Retinal pigment epithelial cell (primary cell): ENCODE data around the gene SLC24A4.
A peak's percentile ranks its signal among the peaks of the same experiment; 100 is the strongest.

Experiments used
- DNase-seq: peaks from one replicate; pipeline ENCODE4 v3.0.0-alpha.2; 2010; ENCODE audit warnings: low read depth
- H3K4me3 ChIP-seq: 2 replicates; pipeline ENCODE4 v1.5.1; 2011; ENCODE audit warnings: mild to moderate bottlenecking, low read length, control low read depth, moderate library complexity
- TF ChIP-seq, protein P1 (sequence below): conservative IDR thresholded peaks from 2 replicates; pipeline ENCODE4 v1.5.1; 2011; ENCODE audit warnings: low read depth, low read length, control low read depth, inconsistent platforms

The SLC24A4 gene

DNA sequence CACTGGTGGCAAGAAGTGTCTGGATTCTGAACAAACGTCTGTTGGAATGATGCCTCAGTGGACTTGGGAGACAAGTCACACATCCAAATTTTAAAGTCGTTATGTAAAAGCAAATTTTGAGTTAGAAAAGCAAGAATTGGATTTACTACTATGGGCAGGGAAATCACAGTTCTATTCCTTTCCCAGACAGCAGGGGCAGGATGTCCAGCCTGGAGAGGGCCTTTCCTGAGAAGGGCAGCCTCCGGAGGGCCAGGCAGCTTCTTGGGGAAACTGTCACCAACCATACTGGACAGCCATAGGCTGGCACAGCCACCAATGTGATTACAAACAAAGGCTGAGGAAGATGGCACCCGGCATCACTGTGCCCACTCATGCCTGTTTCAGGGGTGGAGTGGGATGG is 11.1 kb downstream of the SLC24A4 start:
- TF ChIP-seq, protein P1, sequence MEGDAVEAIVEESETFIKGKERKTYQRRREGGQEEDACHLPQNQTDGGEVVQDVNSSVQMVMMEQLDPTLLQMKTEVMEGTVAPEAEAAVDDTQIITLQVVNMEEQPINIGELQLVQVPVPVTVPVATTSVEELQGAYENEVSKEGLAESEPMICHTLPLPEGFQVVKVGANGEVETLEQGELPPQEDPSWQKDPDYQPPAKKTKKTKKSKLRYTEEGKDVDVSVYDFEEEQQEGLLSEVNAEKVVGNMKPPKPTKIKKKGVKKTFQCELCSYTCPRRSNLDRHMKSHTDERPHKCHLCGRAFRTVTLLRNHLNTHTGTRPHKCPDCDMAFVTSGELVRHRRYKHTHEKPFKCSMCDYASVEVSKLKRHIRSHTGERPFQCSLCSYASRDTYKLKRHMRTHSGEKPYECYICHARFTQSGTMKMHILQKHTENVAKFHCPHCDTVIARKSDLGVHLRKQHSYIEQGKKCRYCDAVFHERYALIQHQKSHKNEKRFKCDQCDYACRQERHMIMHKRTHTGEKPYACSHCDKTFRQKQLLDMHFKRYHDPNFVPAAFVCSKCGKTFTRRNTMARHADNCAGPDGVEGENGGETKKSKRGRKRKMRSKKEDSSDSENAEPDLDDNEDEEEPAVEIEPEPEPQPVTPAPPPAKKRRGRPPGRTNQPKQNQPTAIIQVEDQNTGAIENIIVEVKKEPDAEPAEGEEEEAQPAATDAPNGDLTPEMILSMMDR, result no peak
- H3K4me3 ChIP-seq, result no peak overlapping the region
- DNase-seq, result no peak

DNA sequence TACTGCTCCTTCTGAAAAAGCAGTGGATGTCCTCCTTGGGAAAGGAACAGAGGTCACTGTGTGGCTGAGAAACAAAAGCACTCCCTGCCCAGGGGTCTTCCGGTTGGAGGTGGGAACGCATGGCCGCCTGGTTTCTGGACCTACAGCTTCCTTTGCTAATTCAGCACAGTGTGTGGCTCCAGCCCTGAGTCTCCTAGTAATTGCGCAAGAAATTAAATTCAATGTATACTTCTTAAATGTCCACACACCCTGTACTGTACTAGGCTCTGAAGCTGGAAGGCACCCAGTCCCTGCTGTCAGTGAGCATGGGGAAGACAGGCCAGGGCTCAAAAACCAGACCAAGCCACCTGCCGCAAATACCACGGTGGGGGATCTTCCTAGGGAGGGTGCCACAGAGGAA is 13.4 kb downstream of the SLC24A4 start:
- TF ChIP-seq, protein P1, result no peak
- H3K4me3 ChIP-seq, result no peak overlapping the region
- DNase-seq, result no peak

DNA sequence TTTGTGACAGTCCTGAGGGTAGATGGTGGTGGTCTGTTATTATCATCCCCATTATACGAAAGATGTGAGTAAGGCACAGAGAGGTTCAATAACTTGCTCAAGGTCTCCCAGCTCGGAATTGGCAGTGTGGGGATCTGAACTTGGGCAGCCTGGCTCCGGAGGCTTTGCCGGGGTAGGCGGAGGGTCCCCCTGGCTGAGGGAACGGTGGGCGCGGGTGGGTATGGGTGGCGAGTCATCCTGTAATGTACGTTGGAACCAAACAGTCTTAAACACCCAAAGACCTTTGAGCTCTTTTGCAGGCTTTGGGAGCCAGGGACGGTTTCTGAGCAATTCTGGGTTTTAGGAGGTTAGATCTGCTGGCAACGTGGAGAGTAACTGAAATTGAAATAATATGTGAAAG is 16.5 kb downstream of the SLC24A4 start:
- H3K4me3 ChIP-seq, result no peak overlapping the region
- TF ChIP-seq, protein P1, result no peak
- no peak for DNase-seq

DNA sequence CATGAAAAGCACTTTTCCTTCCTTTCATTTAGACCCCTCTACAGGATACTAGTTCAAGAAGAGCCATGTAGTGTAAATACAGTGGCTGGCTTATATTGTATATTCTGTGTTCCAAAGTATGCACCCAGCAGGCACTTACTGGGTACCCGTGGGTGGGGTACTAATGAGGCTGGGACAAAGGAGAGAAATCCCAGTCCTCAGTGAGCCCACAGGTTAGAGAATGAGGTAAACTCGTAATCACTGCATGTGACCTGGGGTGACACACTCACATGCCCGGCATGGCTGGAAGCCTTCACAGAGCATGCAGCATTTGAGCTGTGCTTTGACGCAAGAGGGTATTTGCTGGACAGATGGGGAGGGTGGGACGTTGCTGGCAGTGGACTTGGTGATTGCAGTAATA is 17.1 kb downstream of the SLC24A4 start:
- H3K4me3 ChIP-seq, result no peak overlapping the region
- TF ChIP-seq, protein P1, result no peak
- peak; percentile 6 for DNase-seq

DNA sequence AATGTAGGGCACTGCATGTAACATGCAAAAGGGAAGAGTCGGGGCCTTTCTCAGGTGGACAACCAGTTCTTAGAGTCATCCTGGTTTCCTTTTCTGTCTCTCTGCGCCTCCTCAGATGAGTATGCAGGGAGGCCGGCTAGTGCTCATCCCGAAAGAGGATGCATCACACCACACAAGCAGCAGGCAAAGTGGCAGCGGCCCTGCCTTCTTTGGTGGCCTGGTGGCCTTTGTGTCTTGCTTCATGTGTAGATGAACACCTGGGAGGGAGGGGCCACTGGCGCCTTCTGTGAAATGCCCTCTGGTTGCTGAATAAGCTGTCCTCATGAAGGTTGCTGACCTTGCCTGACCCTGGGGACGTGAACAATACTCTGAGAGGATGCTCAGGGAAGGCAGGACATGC is 18.0 kb downstream of the SLC24A4 start:
- TF ChIP-seq, protein P1, result no peak
- H3K4me3 ChIP-seq, result no peak overlapping the region
- DNase-seq, result no peak

DNA sequence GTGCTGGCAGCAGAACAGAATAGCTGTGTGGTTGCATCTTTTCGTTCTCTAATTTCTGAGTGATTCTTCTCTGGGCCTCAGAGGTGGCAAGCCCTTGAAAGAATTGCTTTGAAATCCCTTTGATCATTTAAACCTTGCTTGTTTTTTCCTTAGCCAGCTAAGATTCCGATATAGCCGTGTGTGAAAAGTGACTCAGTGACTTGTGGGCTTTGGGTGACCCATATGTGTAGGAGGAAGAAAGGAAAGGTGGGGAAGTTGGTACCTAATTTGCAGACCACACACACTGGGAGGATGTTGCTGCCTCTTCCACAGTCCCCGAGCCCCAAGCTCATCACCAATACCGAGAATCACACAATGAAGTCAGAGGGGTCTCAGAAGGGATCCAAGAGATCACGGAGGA is 18.8 kb downstream of the SLC24A4 start:
- TF ChIP-seq, protein P1, result no peak
- DNase-seq, result no peak

DNA sequence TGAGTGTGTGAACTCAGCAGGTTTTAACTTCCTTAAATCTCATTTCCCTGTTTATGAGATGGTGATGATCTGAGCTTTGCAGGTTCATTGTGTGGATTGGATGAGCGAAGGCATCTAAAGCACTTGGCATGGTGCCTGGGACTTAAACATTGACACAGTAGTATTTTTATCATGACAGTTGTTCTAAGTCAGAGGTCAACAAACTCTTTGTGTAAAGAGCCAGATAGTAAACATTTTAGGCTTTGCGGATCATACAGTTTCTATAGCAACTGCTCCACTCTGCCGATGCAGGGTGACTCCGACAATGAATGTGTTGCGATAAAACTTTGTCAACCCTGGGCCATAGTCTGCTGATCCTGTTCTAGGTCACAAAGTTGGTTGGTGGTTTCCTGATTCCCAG is 25.2 kb downstream of the SLC24A4 start:
- DNase-seq, result no peak
- H3K4me3 ChIP-seq, result no peak overlapping the region
- TF ChIP-seq, protein P1, result no peak

More for the DNA sequence above, 18.8 kb downstream of the SLC24A4 start:
- no peak overlapping the region for H3K4me3 ChIP-seq
